Rectal smooth muscle tissue (tissue), 1 donor: ENCODE data around the gene UBR1.
"Not testable (repeated sequence)": the region's sequence is repeated elsewhere in the genome, so short reads cannot be mapped to it uniquely, and the experiment has no call there.

Experiments
- H3K27ac ChIP-seq: one replicate; pipeline ENCODE4 v1.7.0; 2013; ENCODE audit warnings: low read depth, low read length, inconsistent platforms
- H3K27me3 ChIP-seq: one replicate; pipeline ENCODE4 v1.7.0; 2013; ENCODE audit warnings: low read length; ENCODE audit not compliant: control insufficient read depth, insufficient read depth
- H3K36me3 ChIP-seq: one replicate; pipeline ENCODE4 v1.7.0; 2013; ENCODE audit warnings: low read length; ENCODE audit not compliant: control insufficient read depth, insufficient read depth
- H3K4me1 ChIP-seq: one replicate; pipeline ENCODE4 v1.7.0; 2013; ENCODE audit warnings: low read length; ENCODE audit not compliant: control insufficient read depth, insufficient read depth
- H3K4me3 ChIP-seq: one replicate; pipeline ENCODE4 v1.7.0; 2013; ENCODE audit warnings: low read length
- H3K9ac ChIP-seq: one replicate; pipeline ENCODE4 v1.7.0; 2013; ENCODE audit warnings: low read length

UBR1 gene

DNA sequence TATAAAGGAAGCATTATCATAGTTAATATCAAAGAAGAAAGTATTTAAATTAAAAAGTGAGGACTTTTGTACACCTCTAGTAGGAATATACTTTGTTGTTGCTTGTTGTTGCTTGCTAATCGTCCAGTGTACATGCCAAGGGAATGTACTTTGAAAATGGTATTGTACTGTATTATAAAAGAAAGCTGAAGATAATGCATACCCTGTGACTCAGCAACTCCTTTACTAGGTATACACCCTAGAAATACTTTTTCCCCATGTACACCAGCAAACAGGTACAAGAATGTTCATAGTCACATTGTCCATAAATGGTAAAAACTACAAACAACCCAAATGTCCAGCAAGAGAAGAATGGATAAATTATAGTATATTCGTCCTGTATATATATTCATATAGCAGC is 197.3 kb downstream of the UBR1 start:
- no peak overlapping the region for H3K9ac ChIP-seq
- H3K27ac ChIP-seq = no peak overlapping the region
- no peak overlapping the region for H3K4me3 ChIP-seq
- no peaks in the 10 kb centered on the region for H3K27me3 ChIP-seq
- H3K4me1 ChIP-seq = no peaks in the 10 kb centered on the region
- no peaks in the 10 kb centered on the region for H3K36me3 ChIP-seq

DNA sequence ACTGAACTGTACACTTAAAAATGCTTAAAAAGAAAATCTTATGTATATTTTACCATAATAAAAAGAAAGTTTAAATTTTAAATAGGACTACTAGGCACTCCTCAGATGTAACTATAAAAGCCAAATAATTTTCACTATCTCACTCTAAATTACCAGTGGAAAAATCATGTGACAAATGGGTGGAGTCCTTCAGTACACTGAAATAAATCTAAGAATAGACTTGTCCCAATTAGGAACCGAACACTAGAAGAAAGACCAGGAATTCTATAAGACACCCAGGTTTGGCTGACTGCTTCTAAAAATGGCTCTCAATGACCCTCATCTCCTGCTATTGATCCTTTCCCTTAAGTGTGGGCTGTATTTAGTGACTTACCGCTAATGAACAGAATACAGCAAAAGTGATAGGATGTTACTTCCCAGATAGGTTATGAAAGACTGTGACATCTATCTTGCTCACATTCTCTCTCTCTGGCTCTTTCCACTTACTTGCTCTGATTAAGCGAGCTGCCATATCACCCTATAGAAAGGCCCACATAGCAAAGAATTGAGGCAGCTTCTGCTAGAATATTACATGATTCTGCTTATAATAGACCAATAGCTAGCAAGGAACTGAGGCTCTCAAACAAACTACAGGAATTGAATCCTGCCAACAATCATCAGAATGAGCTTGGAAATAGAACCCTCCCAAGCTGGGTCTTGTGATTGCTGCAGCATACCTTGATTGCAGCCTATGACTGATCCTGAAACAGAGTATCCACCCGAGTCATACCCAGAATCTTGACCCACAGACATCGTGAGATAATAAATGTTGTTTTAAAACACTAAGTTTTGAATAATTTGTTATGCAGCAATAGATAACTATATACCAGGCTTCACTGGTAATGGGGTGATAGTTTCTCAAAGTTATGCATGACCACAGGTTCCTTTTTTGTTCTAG is 202.2 kb downstream of the UBR1 start:
- no peaks in the 10 kb centered on the region for H3K27me3 ChIP-seq
- no peaks in the 10 kb centered on the region for H3K36me3 ChIP-seq
- no peak overlapping the region for H3K27ac ChIP-seq
- no peaks in the 10 kb centered on the region for H3K4me1 ChIP-seq
- H3K9ac ChIP-seq = no peak overlapping the region
- H3K4me3 ChIP-seq = no peak overlapping the region

DNA sequence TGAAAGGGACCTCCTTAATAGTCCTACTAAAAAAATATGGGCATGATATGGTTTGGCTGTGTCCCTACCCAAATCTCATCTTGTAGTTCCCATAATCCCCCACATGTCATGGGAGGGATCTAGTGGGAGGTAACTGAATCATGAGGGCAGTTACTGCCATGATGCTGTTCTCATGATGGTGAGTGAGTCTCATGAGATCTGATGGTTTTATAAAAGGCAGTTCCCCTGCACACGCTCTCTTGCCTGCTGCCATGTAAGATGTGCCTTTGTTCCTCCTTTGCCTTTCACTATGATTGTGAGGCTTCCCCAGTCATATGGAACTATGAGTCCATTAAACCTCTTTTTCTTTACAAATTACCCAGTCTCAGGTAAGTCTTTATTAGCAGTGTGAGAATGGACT is 211.9 kb downstream of the UBR1 start:
- H3K27me3 ChIP-seq, H3K4me3 ChIP-seq, H3K36me3 ChIP-seq, H3K9ac ChIP-seq, H3K27ac ChIP-seq, H3K4me1 ChIP-seq: not testable (repeated sequence)
